Upper lobe of left lung (tissue), 4 donors: Measurements from ENCODE around the gene NFE2L1.

Source experiments
- EP300 ChIP-seq, 4 donors: sonication (generic); formaldehyde crosslinking; IDR thresholded peaks; one replicate each; pipeline ENCODE4 v1.5.1; 2017; ENCODE audit warnings: antibody characterized with exemption in 4 of 4, control low read depth in 2 of 4
- POLR2A ChIP-seq, 4 donors: fragments of 450-650 bp; IDR thresholded peaks; one replicate each; pipeline ENCODE4 v1.5.1; 2016 to 2017; ENCODE audit warnings: antibody characterized with exemption in 4 of 4, mild to moderate bottlenecking in 2 of 4
- POLR2AphosphoS5 ChIP-seq, 2 donors: sonication (generic); formaldehyde crosslinking; IDR thresholded peaks; one replicate each; pipeline ENCODE4 v1.5.1; 2017; ENCODE audit warnings: antibody characterized with exemption in 2 of 2
- TF ChIP-seq, protein P1 (sequence below), 6 experiments: fragments of 450-650 bp in 4 of 6; fragments of 200-600 bp in 2 of 6; sonication (generic) in 2 of 6; IDR thresholded peaks; one replicate each; pipeline ENCODE4 v1.5.1; 2016 to 2019; ENCODE audit warnings: antibody characterized with exemption in 6 of 6

DNA sequence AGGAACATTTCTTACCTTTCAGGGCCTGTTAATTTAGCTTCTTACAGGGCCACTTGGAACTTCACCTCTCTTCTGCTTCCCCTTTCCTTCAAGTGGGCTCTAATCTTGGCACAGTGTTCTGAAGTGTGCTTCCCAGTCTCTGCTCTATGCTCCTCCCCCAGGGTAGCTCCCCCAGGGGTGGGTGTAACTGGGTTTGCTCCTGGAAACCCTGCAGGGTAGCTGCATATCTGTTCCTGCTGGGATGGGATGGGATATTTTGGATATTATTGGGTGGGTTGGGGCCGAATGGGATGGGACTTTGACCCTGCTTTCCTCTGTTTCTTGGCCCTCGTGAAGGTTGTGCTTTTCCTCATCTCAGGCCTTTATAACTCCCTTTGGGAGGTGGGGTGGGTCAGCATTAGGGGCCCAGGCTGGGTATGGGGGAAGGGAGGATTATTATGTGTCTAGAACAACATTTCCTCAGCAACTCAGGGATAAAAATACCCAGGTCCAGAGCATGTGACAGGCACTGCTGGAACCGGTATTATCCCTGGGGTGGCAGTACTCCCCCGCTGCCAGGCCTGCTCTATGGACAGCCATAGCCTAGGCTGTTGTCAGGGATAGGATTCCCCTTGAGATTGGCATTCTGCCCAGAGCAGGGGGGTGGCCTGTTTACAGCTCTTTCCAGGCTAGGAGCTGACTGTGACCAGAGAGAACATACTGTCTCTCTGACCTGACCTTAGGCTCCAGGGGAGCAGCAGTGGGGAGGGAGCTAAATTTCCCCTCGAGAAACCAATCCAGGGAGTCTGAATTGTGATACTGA is 5.0 kb downstream of the NFE2L1 start:
- TF ChIP-seq, protein P1, sequence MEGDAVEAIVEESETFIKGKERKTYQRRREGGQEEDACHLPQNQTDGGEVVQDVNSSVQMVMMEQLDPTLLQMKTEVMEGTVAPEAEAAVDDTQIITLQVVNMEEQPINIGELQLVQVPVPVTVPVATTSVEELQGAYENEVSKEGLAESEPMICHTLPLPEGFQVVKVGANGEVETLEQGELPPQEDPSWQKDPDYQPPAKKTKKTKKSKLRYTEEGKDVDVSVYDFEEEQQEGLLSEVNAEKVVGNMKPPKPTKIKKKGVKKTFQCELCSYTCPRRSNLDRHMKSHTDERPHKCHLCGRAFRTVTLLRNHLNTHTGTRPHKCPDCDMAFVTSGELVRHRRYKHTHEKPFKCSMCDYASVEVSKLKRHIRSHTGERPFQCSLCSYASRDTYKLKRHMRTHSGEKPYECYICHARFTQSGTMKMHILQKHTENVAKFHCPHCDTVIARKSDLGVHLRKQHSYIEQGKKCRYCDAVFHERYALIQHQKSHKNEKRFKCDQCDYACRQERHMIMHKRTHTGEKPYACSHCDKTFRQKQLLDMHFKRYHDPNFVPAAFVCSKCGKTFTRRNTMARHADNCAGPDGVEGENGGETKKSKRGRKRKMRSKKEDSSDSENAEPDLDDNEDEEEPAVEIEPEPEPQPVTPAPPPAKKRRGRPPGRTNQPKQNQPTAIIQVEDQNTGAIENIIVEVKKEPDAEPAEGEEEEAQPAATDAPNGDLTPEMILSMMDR (IDR thresholded peaks at IDR 0.05): no peak
- TF ChIP-seq EP300 (IDR thresholded peaks at IDR 0.05) (peak in 1 of 4 donors; percentile 66), POLR2AphosphoS5 (IDR thresholded peaks at IDR 0.05) (no peak), POLR2A (IDR thresholded peaks at IDR 0.05) (no peak)
